ENCODE data around the gene FBXW8. TPM values are rescaled to one million over a fixed set of nuclear protein-coding genes. Genes with fewer than 3 reads are reported as not detected.

The FBXW8 gene
- polyA plus RNA-seq, 1 donor (not counting 4 experiments of a cell fraction or from before 2014, with no cell fraction given), result 5.0 TPM

GRCh38 chr12:116864371-116865160 lies 46.2 kb upstream of the FBXW8 start:
- no peak overlapping the region for H2AFZ ChIP-seq (ENCODE audit: control insufficient read depth, low read length)
- dilution Hi-C loops (cut with MboI; ENCODE audit: extremely low pct_ligation_motif_present, low sequenced_read_pairs), result no loop called here
- H3K4me3 ChIP-seq (ENCODE audit: control insufficient read depth in 2 of 3, extremely low read depth in 1 of 3, insufficient read depth in 2 of 3, low read depth in 1 of 3, low read length in 3 of 3), result no peak overlapping the region
- H4K20me1 ChIP-seq (ENCODE audit: control insufficient read depth, extremely low read depth, insufficient read depth, low read length), result no peaks in the 10 kb centered on the region
- H3K4me1 ChIP-seq (ENCODE audit: control insufficient read depth, extremely low read depth, insufficient read depth, low read length), result peaks cover 4% of the 10 kb centered on the region
- no peaks in the 10 kb centered on the region for H3K9me3 ChIP-seq (ENCODE audit: control insufficient read depth, low read depth, low read length)
- H3K36me3 ChIP-seq (ENCODE audit: control insufficient read depth in 2 of 2, extremely low read depth in 1 of 2, insufficient read depth in 2 of 2, low read length in 2 of 2), result no peaks in the 10 kb centered on the region
- FAIRE-seq, result no peak
- peaks cover 3% of the 10 kb centered on the region for H3K27me3 ChIP-seq (ENCODE audit: control insufficient read depth, extremely low read depth, insufficient read depth, low read length)
- no peaks in the 10 kb centered on the region for H3K9me1 ChIP-seq (ENCODE audit: control insufficient read depth, extremely low read depth, insufficient read depth, low read length)
- H3K27ac ChIP-seq (ENCODE audit: control insufficient read depth, insufficient read depth, low read length), result no peak overlapping the region
- H3K9ac ChIP-seq (ENCODE audit: control insufficient read depth, extremely low read depth, insufficient read depth, low read length), result no peak overlapping the region
- no peaks in the 10 kb centered on the region for H3K79me2 ChIP-seq (ENCODE audit: control insufficient read depth, insufficient read depth, low read length)
- no peak for DNase-seq (ENCODE audit: low read depth, low spot score)
- H3K4me2 ChIP-seq (ENCODE audit: control insufficient read depth, extremely low read depth, insufficient read depth, low read depth, low read length), result peak overlapping the region; percentile 18
- no peak for TF ChIP-seq CTCF (optimal IDR thresholded peaks at IDR 0.05 in 1 of 3, IDR thresholded peaks at IDR 0.05 in 1 of 3, conservative IDR thresholded peaks at IDR 0.05 in 1 of 3; ENCODE audit: extremely low read depth in 1 of 3, insufficient read depth in 2 of 3, low read length in 3 of 3)
- no peak for TF ChIP-seq EZH2 (IDR thresholded peaks at IDR 0.05; ENCODE audit: low read length)

- DNase-seq (ENCODE audit: low read depth, low spot score), result no peak
- Histone ChIP-seq H3K4me2 (ENCODE audit: control insufficient read depth, extremely low read depth, insufficient read depth, low read depth, low read length) (no peak overlapping the region), H3K9me3 (ENCODE audit: control insufficient read depth, low read depth, low read length) (no peaks in the 10 kb centered on the region), H3K27ac (ENCODE audit: control insufficient read depth, insufficient read depth, low read length) (no peak overlapping the region), H3K9ac (ENCODE audit: control insufficient read depth, extremely low read depth, insufficient read depth, low read length) (no peak overlapping the region), H3K4me1 (ENCODE audit: control insufficient read depth, extremely low read depth, insufficient read depth, low read length) (peaks cover 4% of the 10 kb centered on the region), H3K79me2 (ENCODE audit: control insufficient read depth, insufficient read depth, low read length) (no peaks in the 10 kb centered on the region), H4K20me1 (ENCODE audit: control insufficient read depth, extremely low read depth, insufficient read depth, low read length) (no peaks in the 10 kb centered on the region), H3K27me3 (ENCODE audit: control insufficient read depth, extremely low read depth, insufficient read depth, low read length) (no peaks in the 10 kb centered on the region), H2AFZ (ENCODE audit: control insufficient read depth, low read length) (no peak overlapping the region), H3K36me3 (ENCODE audit: control insufficient read depth in 2 of 2, extremely low read depth in 1 of 2, insufficient read depth in 2 of 2, low read length in 2 of 2) (no peaks in the 10 kb centered on the region), H3K9me1 (ENCODE audit: control insufficient read depth, extremely low read depth, insufficient read depth, low read length) (no peaks in the 10 kb centered on the region), H3K4me3 (ENCODE audit: control insufficient read depth in 2 of 3, extremely low read depth in 1 of 3, insufficient read depth in 2 of 3, low read depth in 1 of 3, low read length in 3 of 3) (no peak overlapping the region)
- dilution Hi-C loops (cut with MboI; ENCODE audit: extremely low pct_ligation_motif_present, low sequenced_read_pairs), result no loop called here
- no peak for FAIRE-seq
- no peak for TF ChIP-seq CTCF (optimal IDR thresholded peaks at IDR 0.05 in 1 of 3, IDR thresholded peaks at IDR 0.05 in 1 of 3, conservative IDR thresholded peaks at IDR 0.05 in 1 of 3; ENCODE audit: extremely low read depth in 1 of 3, insufficient read depth in 2 of 3, low read length in 3 of 3)
- no peak for TF ChIP-seq EZH2 (IDR thresholded peaks at IDR 0.05; ENCODE audit: low read length)
Measured at GRCh38 chr12:116867523-116867922, 43.2 kb upstream of the FBXW8 start.

Data from keratinocyte (primary cell).